Cardiac fibroblast (primary cell): Measurements from ENCODE around the gene CRX.
"Not testable (repeated sequence)": the region's sequence is repeated elsewhere in the genome, so short reads cannot be mapped to it uniquely, and the experiment has no call there.

ENCODE experiments used
- DNase-seq, 2 donors: peaks; one replicate each; pipeline versions ENCODE4 v3.0.0 to v3.0.0-alpha.2; 2010; ENCODE audit warnings: low read depth in 2 of 2
- H3K4me3 ChIP-seq, 2 donors: replicated peaks in 1 of 2; 1 replicate in 1 of 2; 2 replicates in 1 of 2; pipeline ENCODE4 v1.5.1; 2011; ENCODE audit warnings: low read depth in 2 of 2, low read length in 2 of 2, mild to moderate bottlenecking in 2 of 2, moderate library complexity in 1 of 2
- CTCF ChIP-seq: IDR thresholded peaks from one replicate; pipeline ENCODE4 v1.5.1; 2011; ENCODE audit warnings: low read depth, mild to moderate bottlenecking, low read length, inconsistent platforms

The CRX gene

GRCh38 chr19:47805313-47805712 lies 16.4 kb upstream of the CRX start:
- no peak for DNase-seq
- no peak overlapping the region for H3K4me3 ChIP-seq
- TF ChIP-seq CTCF: no peak

GRCh38 chr19:47806435-47806834 lies 15.3 kb upstream of the CRX start:
- TF ChIP-seq CTCF: no peak
- DNase-seq: no peak
- H3K4me3 ChIP-seq: no peak overlapping the region

- DNase-seq: peak; percentile 56 to 59
- peak; percentile 64 for TF ChIP-seq CTCF
These were observed 8.3 kb upstream of the CRX start for GRCh38 chr19:47813304-47813994.

GRCh38 chr19:47813995-47814328 lies 7.8 kb upstream of the CRX start:
- DNase-seq: no peak
- TF ChIP-seq CTCF: no peak
- H3K4me3 ChIP-seq: no peak overlapping the region

More at GRCh38 chr19:47813304-47813994, 8.3 kb upstream of the CRX start:
- H3K4me3 ChIP-seq: no peak overlapping the region

GRCh38 chr19:47816270-47816669 lies 5.5 kb upstream of the CRX start:
- not testable (repeated sequence) for DNase-seq, H3K4me3 ChIP-seq

GRCh38 chr19:47818221-47818620 lies 3.5 kb upstream of the CRX start:
- H3K4me3 ChIP-seq, DNase-seq: not testable (repeated sequence)

GRCh38 chr19:47819858-47820257 lies 1.9 kb upstream of the CRX start:
- DNase-seq: no peak
- TF ChIP-seq CTCF: no peak
- H3K4me3 ChIP-seq: no peak overlapping the region

GRCh38 chr19:47820410-47820809 lies 1.3 kb upstream of the CRX start:
- no peak overlapping the region for H3K4me3 ChIP-seq
- no peak for DNase-seq
- no peak for TF ChIP-seq CTCF
